ENCODE data around the gene SEPTIN8. TPM values are rescaled to one million over a fixed set of nuclear protein-coding genes. Genes with fewer than 3 reads are reported as not detected.

The SEPTIN8 gene
- total and polyA plus RNA-seq, 2 of the 8 experiments (the other 6 are each of a cell fraction or from before 2014, with no cell fraction given) = 21.2 to 33.0 TPM

GRCh38 chr5:132824426-132824825, 47.4 kb upstream of the SEPTIN8 start:
- Histone ChIP-seq H3K9ac (replicated peaks in 1 of 4; ENCODE audit: extremely low read depth in 1 of 4, low read depth in 3 of 4, low read length in 3 of 4) (no peak overlapping the region), H3K56ac (replicated peaks; ENCODE audit: insufficient read length, low read depth, low read length) (no peak overlapping the region), H3K4me1 (replicated peaks in 1 of 4; ENCODE audit: control insufficient read depth in 3 of 4, insufficient read depth in 4 of 4, low read length in 3 of 4) (peaks cover 0 to 19% (median 17%) of the 10 kb centered on the region in 4 experiments; a peak in 6 of 7 replicates), H3K27ac (ENCODE audit: low read depth, low read length) (no peak overlapping the region), H3K18ac (ENCODE audit: extremely low read depth, low read length) (no peak overlapping the region), H3K4me3 (ENCODE audit: extremely low read depth in 1 of 4, insufficient read depth in 2 of 4, low read depth in 3 of 4, low read length in 4 of 4) (no peak overlapping the region), H3K36me3 (ENCODE audit: control insufficient read depth in 2 of 4, insufficient read depth in 4 of 4, low read length in 3 of 4) (no peaks in the 10 kb centered on the region), H3K23ac (ENCODE audit: insufficient read length) (no peak overlapping the region), H3K79me2 (ENCODE audit: control insufficient read depth in 1 of 2, insufficient read depth in 2 of 2, low read length in 2 of 2) (no peaks in the 10 kb centered on the region), H2BK20ac (ENCODE audit: low read length) (no peak overlapping the region), H2BK15ac (ENCODE audit: low read length) (no peak overlapping the region), H3K79me1 (ENCODE audit: low read depth, low read length) (no peaks in the 10 kb centered on the region), H2BK12ac (ENCODE audit: low read depth, low read length) (peak overlapping the region; percentile 84; the same call in 1 of the 2 replicates), H2AK5ac (ENCODE audit: low read depth, low read length) (no peak overlapping the region; the same call in 1 of the 2 replicates), H4K5ac (ENCODE audit: insufficient read length, low read depth, low read length) (no peak overlapping the region), H2AFZ (ENCODE audit: low read length) (no peak overlapping the region), H3K23me2 (ENCODE audit: low read depth, low read length) (peaks cover 10% of the 10 kb centered on the region; the same call in 1 of the 2 replicates), H3K9me3 (ENCODE audit: insufficient read depth in 2 of 2, low read depth in 1 of 2, low read length in 1 of 2) (no peaks in the 10 kb centered on the region), H4K8ac (ENCODE audit: extremely low read depth, insufficient read depth, low read length) (peak overlapping the region; percentile 42; the same call in 1 of the 2 replicates), H3K14ac (ENCODE audit: insufficient read length) (no peak overlapping the region), H3K27me3 (replicated peaks in 1 of 4; ENCODE audit: control insufficient read depth in 3 of 4, extremely low read depth in 1 of 4, insufficient read depth in 3 of 4, low read length in 3 of 4) (peaks cover 21 to 66% (median 55%) of the 10 kb centered on the region in 4 experiments), H4K20me1 (replicated peaks in 1 of 2; ENCODE audit: control insufficient read depth in 1 of 2, insufficient read depth in 2 of 2, low read length in 2 of 2) (no peaks in the 10 kb centered on the region), H3K4me2 (ENCODE audit: insufficient read depth in 1 of 2, low read depth in 2 of 2, low read length in 2 of 2) (peak overlapping the region in 1 of 2 experiments; percentile 74; a peak in 1 of 4 replicates), H2BK5ac (ENCODE audit: low read depth, low read length) (no peak overlapping the region), H2BK120ac (replicated peaks; ENCODE audit: low read depth, low read length) (no peak overlapping the region), H4K91ac (replicated peaks; ENCODE audit: insufficient read length, low read length) (no peak overlapping the region), H3K4ac (replicated peaks; ENCODE audit: insufficient read length, low read depth, low read length) (no peak overlapping the region)
- WGBS, 2 experiments (ENCODE audit: extremely low coverage in 1 of 2, insufficient coverage in 1 of 2, insufficient read length in 1 of 2, insufficient replicate concordance in 2 of 2, low coverage in 1 of 2, low lambda C conversion rate in 2 of 2, missing lambda C conversion rate in 1 of 2) = 92% methylated on average over 3 of the region's 3 CpGs; no CpG with 5 or more reads in 1 of the 2 experiments
- CTCF ChIA-PET (ENCODE audit: partially characterized antibody) = interaction anchor here (1.0 to 25.6 kb wide), 10 partner anchors 10 to 644 kb away, joined by 3 to 465 read pairs (median 6); partner anchors contain the start of genes CCNI2, GDF9, LEAP2 and SOWAHA
- POLR2A ChIA-PET (ENCODE audit: partially characterized antibody) = interaction anchor here (1.0 to 5.7 kb wide), 9 partner anchors 10 to 139 kb away, joined by 3 to 32 read pairs (median 5); partner anchors contain the start of genes AFF4, GDF9, KIF3A and SOWAHA
- DNase-seq (ENCODE audit: low read depth in 1 of 2, low spot score in 2 of 2) (no peak), FAIRE-seq (no peak)
- TF ChIP-seq SIX5 (IDR thresholded peaks at IDR 0.05; ENCODE audit: low read depth, low read length) (no peak), BRCA1 (IDR thresholded peaks at IDR 0.05; ENCODE audit: low read depth, low read length) (no peak), HDAC6 (IDR thresholded peaks at IDR 0.05; ENCODE audit: low read depth, low read length) (no peak)

All from H1 (cell line).